Stimulated activated CD8-positive, alpha-beta memory T cell treated with anti-CD3 and anti-CD28 coated beads, Interleukin-7, amount 100 ng/mL, for 1 hour (primary cell): ENCODE data around the gene RASGRP1.
"Not testable (repeated sequence)": the region's sequence is repeated elsewhere in the genome, so short reads cannot be mapped to it uniquely, and the experiment has no call there.

Experiments used
- DNase-seq, 2 donors: peaks; one replicate each; pipeline ENCODE4 v3.0.0-alpha.2; 2020; ENCODE audit warnings: low read depth in 2 of 2

The RASGRP1 gene

DNA sequence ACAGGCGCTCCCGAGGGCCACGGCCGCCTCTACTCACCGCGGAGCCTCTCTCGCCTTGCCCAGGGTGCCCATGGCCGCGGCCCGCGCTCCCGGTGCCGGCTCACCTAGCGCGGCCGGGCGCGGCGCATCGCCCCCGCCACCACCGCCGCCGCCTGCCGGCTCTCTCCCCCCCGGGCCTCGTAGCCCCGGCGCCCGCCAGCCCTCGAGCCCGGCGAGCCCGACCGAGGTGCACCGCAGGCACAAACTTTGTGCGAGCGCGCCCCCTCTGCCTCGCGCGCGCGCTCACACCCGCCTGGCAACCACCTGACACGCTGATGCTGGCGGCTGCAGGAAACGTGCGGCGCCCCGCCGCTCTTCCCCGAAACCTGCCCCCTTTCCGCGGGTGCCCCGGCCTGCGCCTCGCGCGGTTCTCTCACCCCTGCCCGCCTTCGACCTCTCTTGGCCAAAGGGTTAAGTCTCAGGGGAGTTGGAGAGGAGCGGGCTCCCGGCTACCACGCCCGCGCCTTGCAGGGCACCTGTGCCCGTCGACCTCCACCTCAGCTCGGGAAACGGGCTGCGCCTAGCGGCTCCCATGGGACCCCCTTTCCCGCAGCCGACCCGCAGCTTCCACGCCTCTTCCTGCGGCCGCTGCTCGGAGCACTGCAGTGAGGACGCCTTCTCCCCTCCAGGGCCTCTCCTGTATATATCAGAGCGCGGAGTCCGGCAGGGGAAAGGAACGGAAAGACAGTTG, at the start of gene RASGRP1:
Gene RASGRP1, minus strand, starts transcription at position 258 of the 730 bp plus-strand sequence. Its CDS starts 186 bp downstream, at position 72.
- peak; percentile 68 to 72 for DNase-seq

DNA sequence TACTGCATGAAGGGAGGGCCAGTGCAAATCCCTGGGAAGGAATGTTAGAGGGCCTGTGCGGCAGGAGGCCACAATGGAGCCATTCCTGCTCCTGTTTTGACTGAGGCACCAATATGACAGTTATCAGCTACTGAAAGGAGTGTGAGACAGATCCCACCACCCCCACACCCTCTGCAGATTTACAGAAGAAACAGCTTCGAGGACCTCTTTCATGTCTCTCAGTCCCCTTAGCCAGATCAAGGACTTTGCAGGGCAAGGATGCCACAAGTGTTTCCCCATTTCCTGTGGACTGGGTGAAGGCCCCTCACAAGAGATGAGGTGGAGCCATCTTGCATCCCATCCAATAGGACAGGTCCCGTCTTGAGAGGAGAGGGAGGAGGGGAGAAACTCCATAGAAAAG, 48.5 kb upstream of the RASGRP1 start:
- no peak for DNase-seq

DNA sequence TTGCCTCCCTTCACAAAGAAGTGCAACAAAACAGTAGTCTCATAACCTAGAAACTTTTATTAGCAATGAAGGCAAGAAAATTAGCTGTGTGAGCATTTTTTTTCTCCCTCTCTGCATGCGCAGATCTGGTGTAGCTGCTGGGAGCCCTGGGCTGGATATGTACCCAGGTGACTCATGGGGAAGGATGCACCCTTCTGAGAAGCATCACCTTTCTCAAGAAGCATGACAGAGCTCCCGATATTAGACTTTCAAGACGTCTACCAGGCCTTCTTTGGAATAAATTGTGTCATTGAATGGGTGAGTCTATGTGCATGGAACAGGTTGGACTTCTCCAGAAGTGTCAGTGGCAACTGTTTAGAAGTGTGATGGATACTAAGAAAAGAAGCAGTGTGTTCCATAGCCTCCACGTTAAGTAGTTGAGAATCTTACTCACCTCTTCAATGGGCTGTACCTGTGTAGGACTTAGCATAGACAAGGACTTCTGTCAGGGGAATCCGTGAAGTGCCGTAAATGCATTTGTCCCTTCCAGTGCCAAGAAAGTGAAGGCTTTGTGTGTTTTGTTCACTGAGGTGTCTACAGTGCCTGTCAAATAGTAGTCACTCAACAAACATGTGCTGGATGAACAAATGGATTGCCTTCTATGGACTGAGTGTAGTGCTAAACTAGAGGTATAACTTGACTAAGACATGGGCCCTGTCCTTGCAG, 47.7 kb upstream of the RASGRP1 start:
- DNase-seq = no peak

DNA sequence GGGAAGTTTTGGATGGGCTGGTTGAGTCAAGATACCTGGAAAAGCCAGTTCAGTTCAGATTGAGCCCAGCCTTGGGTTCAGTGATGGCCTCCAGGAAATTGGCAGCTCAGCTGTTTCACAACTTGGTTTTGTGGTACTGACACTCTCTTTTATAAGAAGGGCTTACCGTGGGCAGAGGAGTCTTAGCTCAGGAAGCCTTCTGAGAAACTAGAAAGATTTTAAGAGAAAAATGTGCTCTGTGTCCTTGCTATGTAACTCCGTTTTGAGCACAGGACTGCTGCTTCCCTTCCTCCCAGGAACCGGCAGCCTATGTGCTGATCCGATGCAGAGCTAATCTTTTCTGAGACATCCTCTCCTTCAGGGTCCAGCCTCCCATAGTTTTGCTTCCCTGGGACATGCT, 46.6 kb upstream of the RASGRP1 start:
- DNase-seq = peak; percentile 14 to 15

DNA sequence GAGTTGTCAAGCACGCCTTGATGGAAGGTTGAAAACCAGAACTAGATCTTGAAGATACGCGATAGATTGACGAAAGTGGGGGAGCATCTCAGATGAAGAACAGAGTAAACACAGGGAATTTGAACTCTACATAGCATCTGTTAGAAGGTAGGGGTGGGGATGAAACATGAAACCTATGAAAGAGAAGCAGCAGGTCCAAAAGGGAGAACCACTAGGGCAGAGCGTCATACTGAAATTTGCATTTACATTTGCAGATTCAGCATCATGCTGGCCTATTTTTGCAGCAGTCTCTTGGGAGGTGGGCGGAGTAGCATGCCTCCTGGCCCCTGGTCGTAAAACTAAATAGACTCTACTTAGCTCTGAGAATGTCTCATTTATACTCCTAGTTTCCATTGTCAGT, 46.1 kb upstream of the RASGRP1 start:
- DNase-seq = no peak

DNA sequence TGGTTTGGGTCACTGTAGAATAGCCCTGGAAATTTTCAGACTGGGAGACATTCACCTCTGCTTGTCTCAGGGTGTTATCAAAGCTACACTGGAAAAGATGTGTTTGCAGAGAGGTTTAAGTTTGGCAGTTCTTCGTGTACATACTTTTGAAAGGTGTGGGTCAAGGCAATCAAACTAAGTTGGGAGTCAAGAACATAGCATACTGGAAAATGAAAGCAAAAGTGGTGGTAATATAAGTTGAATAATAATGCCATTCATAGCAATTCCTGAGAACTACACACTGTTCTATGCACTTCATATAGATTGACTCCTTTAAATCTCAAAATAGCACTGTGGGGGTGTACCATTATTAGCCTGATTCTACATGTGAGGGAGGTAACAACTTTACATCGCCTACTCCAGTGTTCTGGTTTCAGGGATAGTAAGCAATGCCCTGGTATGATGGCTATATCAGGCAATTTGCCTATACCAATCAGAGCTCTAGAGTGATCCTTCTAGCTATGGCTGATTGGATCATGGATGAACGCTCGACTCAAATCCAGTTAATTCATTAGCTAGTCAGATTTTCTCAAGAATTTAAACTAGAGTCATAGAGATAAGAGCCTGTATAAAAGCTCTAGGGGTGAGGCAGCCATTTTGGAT, 44.6 kb upstream of the RASGRP1 start:
- no peak for DNase-seq

DNA sequence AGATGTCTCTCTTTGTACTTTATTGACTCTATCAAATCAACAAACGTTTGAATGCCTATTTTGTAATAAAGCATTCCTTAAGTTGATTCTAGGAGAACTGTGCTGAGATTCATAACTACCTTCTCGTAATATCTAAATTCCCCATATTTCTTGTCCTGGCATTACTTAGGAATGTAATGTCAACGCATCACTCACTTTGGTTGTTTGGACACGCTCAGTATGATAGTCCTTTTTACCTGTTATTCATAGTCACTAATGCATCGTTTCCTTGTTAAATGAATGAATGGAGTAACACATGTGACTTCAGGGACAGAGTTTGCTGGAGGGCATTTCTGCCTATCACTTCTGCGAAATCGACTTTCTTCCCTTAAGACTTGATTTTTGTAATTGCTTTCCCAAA, 44.1 kb upstream of the RASGRP1 start:
- no peak for DNase-seq

DNA sequence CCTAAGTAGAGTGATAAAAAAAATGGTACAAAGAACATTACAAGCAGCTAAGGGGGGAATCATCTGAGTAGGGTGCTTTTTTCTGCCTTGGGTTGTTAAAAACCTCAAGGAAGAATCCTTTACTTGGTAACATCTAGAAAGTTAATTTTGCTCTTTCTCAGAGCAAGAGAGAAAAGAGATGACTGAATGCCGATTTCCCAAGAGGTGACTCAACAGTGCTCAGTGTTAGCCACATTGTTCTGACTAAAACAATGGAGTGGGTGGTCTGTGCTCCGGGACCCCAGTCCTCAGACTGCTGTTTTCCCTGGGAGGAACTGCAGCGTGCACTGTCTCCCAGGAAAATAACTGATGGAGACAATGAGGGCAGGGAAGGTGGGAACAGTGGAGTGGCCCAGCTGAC, 41.1 kb upstream of the RASGRP1 start:
- DNase-seq = no peak

DNA sequence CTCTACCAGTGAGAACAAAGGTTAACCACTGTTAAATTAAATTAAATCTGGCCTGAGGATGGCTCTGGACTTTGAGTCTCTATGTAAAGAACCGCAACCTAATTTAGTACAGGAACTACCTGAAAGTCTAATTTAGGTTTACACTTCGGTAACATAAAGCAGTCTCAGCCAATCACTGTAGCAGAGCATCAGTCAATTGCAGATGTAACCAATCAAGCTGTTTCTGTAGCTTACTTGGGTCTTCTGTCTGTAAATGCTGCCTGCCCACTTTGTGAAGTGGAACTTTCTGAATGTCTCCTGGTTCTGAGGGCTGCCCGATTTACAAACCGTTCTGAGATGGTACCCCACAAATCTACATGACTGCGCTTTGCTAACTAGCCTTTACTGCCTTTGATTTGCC, 39.1 kb upstream of the RASGRP1 start:
- DNase-seq = no peak

DNA sequence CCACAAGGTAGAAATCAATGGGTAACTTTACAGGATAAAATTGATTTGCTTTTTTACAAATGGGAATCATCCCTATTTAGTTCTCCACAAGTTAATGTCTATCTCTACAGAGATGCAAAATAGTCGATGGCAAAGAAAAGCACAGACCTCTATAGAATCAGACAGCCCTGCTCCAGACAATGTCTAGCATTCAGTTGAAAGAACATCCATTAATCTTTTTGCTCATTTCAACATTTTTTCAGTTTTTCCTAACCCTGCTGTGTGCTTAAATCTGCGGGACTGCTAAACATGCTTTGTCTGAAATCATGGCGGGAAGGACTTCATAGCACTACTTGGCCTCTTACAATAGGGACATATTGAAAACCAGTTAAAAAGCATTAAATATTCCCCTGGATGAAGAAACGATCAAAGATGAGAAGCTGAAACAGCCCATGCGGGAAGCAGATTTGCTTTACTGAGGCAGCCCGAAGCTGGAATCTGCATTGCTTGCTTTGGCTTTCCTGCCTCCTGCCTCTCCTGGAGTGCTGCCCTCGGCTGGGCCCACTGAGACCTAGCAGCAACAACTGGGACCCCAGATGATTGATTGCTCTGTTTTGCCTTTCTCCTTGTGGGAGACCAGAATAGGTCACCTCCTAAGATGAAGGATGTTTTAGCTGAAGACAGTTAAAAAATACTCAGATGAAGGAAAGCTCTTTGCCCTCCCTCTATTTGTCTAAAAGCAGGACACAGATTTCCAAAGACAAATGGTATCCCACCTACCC, 38.5 kb upstream of the RASGRP1 start:
- no peak for DNase-seq

DNA sequence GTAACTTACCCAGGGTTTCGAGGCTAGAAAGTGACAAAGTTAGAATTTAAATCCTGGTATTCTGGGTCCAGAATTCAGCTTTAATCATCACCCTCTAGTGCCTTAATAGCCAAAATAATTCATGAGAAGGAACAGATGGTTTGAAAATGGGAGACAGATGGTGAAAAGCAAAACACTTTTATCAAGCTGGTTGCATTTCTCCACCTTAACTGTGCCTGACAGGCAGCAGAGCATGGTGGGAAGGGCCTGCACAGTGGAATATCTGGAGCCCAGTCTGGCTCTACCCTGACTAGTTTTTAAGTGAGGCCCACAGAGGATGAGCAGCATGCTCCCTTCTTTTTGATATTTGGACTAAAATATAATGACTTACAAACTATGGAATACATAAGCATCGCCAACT, 35.6 kb upstream of the RASGRP1 start:
- DNase-seq = no peak

DNA sequence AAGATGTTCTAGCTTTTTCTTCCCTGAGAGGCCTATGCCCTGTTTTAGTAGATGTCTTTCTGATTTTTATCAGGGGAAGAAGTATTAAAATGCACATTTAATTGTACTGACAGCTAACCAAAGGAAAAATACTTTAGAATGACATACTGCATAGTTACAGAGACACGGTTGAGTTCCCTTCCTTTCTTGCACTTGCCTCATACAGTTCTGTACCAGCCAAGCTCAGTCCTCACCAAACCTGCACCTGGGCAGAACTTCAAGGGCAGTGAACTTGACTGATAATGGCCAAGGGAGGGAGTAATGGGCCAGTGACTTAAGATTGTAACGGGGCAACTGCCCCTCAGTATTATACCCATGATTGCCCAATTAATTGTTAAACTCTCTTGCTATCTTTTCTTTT, 34.1 kb upstream of the RASGRP1 start:
- DNase-seq = no peak

DNA sequence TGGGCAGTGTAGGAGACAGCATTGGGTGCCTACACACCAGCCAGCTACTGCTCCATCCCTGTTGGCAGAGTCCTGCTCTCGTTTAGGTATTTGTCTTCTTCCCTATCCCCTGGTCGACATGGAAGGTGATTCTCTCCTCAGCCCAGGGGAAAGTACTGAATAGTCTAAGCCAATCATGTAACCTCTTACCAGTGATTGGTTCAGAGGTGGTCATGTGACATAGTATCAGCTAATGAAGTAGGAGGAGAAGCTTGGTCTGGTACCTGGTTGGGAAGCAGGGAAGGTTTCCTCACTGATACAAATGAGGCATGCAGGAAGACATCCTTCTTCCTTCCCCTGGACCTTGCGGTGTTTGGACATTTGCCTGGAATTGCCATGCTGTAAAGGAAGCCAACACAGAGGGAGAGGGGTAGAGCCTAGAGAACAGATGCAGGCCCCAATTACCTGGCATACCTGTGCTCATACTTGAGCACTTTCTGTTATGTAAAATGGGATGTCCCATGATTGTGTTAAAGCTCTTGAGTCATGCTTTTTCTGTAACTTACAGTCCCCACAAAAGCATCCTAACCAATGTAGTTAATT, 32.7 kb upstream of the RASGRP1 start:
- DNase-seq = no peak

DNA sequence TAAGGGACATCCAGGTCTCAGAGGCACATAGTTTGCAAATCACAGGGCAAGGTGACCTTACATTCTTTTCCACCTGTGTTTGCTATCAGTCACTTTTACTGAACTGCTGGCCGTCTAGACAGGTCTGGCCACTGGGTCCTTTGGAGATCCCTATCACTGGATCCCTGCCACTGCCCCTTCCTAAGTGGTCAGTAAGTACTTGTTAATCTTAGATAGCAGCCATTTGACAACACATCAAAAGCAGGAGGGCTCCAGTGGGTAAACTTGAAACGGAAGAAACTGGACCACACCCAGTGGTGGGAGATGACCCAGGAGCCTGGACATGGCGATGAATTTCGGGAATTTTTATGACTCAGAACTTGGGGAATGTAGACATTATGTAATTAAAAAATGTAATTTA, 28.9 kb upstream of the RASGRP1 start:
- DNase-seq = no peak

DNA sequence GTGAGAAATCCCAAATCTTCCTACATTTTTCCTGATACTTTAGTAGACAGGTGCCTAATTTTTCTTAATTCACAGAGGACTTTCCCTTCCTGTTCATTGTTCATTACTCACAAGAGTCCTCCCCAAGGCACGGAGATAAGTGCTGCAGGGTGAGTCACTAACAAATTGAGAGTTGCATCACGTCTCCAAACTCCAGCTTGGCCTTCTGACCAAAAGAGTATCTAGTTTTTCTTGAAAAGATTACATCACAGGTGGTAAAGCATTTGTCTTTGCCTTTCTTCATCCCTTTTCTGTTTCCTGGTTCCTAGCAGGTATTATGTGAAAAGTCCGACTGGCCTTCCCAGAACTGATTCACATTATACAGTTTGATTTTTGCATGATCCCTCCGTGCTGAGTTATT, 24.9 kb upstream of the RASGRP1 start:
- DNase-seq = no peak

DNA sequence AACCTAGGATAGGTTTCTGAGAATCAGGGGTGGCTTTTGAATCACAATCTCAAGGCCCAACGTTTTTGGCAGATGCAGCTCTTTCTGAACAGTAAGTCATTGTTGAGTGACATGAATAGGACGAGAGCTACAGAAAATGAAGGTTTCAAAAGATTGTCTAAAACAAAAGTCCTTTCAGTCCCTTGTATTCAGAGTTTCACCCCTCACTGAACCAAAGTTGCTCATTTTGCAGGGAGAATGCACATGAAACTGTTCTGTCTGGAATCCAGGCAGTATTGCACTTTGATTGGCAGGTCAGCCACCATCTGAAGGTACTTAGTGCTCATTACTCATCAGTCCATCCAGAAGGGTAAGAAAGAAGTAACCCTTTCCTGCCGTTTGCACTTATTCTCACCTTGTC, 24.1 kb upstream of the RASGRP1 start:
- DNase-seq = no peak

DNA sequence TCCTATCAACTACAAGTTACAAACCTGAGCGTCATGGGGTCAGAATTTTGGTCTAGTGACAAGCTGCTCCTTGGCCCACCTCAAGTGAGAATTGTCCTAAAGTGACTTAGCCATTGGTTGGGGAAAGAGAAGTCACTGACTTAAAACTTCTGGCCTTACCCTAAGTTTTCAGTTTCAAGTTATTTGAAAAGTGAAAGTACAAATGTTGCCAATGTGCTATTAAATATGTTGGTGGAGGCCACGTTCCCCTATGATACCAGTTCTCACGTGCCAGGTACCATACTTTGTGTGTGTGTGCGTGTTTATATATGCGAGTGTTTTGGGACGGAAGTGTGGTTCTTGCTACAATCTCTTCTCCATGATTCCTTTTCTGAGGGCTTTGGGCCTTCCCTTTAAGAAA, 22.6 kb upstream of the RASGRP1 start:
- no peak for DNase-seq

DNA sequence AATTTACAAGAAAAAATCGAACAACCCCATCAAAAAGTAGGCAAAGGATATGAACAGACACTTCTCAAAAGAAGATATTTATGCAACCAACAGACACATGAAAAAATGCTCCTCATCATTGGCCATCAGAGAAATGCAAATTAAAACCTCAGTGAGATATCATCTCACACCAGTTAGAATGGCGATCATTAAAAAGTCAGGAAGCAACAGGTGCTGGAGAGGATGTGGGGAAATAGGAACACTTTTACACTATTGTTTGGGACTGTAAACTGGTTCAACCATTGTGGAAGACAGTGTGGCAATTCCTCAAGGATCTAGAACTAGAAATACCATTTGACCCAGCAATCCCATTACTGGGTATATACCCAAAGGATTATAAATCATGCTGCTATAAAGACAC, 21.4 kb upstream of the RASGRP1 start:
- DNase-seq = not testable (repeated sequence)

DNA sequence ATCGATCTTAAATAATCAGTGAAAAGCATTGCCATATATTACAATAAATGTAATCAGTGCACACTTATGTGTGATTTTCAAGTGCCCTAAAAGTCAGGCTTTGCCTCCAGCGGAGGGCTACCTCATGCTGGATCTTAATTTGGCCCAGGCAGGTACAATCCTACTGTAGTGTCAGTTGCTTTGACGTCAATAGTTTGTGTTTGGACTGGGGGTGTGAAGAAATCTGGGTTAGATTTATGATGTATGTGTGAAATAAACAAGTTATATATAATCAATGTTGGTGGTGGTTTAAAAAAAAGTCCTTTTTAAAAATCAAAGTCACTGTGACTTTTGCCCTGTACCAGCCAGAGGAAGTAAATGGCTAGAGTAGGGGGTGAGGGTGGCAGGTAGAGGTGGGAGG, 14.0 kb upstream of the RASGRP1 start:
- no peak for DNase-seq

DNA sequence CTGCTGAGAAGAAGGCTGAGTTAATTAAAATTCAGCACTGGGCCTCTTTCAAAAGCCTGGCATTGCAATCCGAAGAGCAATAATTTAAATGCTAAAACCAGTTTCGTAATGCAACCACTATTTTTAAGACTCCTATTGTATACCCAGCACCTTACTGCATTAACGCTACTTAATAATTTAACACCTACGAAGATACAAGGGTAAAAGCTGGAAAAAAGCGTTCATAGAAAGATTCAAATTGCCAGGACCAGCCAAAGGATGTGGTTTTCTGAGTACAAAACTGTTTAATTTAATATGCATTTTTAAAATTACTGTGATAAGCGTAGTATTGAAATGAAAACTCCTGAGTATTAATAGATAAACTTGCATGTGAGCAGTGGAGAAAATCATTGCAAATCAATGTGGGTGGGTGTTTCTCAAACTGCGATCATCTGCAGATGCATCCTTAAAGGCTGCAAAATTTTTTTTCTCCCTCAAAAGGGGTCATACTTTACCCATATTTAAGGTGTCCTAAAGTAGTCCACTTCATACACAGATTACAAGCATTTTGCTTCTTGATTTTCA, 12.9 kb upstream of the RASGRP1 start:
- DNase-seq = no peak

DNA sequence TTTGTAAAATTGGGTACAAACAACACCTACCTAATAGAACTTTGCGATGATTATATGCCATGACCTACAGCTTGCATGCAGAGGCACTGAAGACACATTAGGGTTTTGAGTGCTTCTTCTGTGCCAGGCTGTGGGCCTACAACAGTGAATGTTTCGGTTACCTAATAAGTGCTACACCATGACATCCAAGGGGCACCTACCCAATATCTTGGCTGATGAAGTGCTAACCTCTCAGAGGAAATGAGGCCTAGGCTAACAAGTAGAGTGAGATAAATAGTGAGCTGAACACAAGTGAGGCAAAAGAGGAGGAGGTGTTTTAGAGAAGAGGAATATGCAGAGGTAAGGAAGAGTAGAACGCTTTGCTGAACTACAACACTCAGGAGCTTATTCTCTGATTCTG, 12.2 kb upstream of the RASGRP1 start:
- no peak for DNase-seq

DNA sequence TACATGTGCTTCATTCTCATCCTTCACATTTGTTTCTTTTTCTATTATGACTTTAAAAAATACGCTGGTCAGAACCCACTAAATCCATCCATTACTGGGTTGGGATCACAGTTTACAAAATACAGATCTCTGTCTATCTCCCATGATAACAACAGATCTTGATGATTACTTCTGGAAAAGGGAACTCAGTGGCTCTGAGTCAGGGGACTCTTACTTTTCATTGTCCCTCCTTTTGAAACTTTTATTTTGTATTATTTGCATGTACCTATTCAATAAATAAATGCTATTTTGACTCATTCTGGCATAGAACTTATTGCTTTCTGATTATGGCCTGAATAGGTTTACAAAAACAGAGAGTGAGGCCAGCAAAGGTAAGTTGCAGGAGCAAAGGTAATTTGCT, 11.6 kb upstream of the RASGRP1 start:
- DNase-seq = no peak
